Measurements from ENCODE around the gene CAMTA1. TPM values are rescaled to one million over a fixed set of nuclear protein-coding genes. Genes with fewer than 3 reads are reported as not detected.

CAMTA1 gene
- total and polyA plus RNA-seq, 8 donors, result 42.8 to 213 (median 118) TPM

DNA sequence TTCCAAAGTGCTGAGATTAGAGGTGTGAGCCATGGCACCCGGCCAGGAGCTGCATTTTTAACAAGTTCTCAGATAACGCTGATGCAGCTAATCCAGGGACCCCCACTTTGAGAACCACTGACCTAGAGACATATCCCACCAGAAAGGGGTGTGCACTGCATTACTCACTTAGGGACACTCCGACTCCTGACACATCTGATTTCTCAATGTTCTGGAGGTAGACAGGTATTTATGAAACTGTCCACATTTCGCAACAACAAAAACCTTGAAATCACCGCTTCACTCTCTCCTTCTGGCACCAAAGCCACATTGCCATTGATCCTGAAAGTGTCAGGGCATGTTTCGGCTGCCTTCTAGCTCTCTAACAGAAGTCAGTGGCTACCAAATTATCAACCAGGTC, 23.2 kb upstream of the CAMTA1 start:
- Histone ChIP-seq H3K36me3 (no peaks in the 10 kb centered on the region), H3K9me3 (no peaks in the 10 kb centered on the region), H3K4me3 (no peak overlapping the region), H3K27me3 (no peaks in the 10 kb centered on the region), H3K27ac (no peak overlapping the region), H3K4me1 (no peaks in the 10 kb centered on the region)
- 70 to 89% (median 75%) methylated on average over 6 of the region's 6 CpGs for WGBS, 5 donors
- intact Hi-C loops (cut with DNase I; ENCODE audit: low total_unique reads), result no loop called here
- DNase-seq, result no peak
- TF ChIP-seq POLR2A (IDR thresholded peaks at IDR 0.05) (no peak), POLR2AphosphoS5 (IDR thresholded peaks at IDR 0.05) (no peak), EP300 (IDR thresholded peaks at IDR 0.05) (no peak)
- TF ChIP-seq, protein P1, sequence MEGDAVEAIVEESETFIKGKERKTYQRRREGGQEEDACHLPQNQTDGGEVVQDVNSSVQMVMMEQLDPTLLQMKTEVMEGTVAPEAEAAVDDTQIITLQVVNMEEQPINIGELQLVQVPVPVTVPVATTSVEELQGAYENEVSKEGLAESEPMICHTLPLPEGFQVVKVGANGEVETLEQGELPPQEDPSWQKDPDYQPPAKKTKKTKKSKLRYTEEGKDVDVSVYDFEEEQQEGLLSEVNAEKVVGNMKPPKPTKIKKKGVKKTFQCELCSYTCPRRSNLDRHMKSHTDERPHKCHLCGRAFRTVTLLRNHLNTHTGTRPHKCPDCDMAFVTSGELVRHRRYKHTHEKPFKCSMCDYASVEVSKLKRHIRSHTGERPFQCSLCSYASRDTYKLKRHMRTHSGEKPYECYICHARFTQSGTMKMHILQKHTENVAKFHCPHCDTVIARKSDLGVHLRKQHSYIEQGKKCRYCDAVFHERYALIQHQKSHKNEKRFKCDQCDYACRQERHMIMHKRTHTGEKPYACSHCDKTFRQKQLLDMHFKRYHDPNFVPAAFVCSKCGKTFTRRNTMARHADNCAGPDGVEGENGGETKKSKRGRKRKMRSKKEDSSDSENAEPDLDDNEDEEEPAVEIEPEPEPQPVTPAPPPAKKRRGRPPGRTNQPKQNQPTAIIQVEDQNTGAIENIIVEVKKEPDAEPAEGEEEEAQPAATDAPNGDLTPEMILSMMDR (IDR thresholded peaks at IDR 0.05), result no peak

DNA sequence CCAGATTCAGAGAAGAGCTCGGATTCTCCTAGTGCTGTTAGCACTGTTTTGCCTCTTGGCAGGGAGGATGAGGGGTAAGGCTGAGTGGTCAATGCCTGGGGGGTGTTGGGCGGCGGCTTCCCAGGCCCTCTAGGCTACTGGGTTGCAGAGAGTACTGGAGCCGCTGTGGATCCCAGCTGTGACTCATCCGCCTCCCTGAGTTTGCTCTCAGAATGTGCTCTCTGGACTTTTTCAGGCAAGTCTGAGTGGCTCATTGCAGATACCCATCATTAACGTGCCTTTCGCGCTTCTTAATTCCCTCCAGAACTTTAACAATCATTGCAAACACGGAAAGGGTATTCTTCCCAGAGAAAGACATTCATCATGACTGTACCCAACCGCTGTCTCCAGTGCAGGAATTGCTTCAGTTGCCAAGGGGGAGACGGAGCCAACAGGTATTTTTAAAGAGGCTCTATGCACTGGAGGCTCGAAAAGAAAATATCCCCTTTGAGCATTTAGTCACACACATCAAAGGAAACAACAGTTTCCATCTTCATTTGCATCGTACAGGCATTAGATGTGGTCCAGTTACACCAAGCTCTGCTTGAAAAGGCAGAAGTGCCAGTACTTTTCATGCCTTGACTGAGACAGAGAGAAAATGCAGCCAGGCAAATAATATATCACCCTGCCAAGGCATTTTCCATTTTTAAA, 14.4 kb upstream of the CAMTA1 start:
- 39 to 60% (median 48%) methylated on average over 11 to 13 of the region's 13 CpGs for WGBS, 5 donors
- DNase-seq, result peak in 1 of 2 donors; percentile 13
- no peak for TF ChIP-seq POLR2A (IDR thresholded peaks at IDR 0.05)
- no peak for TF ChIP-seq EP300 (IDR thresholded peaks at IDR 0.05)
- TF ChIP-seq POLR2AphosphoS5 (IDR thresholded peaks at IDR 0.05), result no peak
- TF ChIP-seq, protein P1 (IDR thresholded peaks at IDR 0.05), result no peak
- Histone ChIP-seq H3K9me3 (no peaks in the 10 kb centered on the region), H3K4me3 (no peak overlapping the region), H3K27ac (no peak overlapping the region), H3K4me1 (peaks cover 0 to 16% (median 6%) of the 10 kb centered on the region in 4 donors), H3K27me3 (peaks cover 0 to 18% (median 3%) of the 10 kb centered on the region in 3 donors), H3K36me3 (no peaks in the 10 kb centered on the region)
- intact Hi-C loops (cut with DNase I; ENCODE audit: low total_unique reads), result no loop called here

DNA sequence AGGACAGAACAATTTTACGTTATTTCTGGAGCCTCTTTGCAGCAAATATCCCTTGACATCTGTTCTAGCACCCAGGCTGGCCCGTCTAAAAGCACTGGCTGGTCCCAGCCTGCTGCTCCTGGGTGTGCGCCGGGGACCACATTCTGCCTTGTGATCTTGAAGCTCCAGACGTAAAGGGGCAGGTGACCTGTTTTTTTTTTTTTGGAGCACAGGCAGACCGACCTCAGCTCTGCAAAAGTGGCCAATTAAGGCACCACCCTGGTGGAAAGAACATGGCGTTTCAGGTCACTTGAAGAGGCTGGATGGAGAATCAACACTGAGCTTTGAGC, 13.8 kb upstream of the CAMTA1 start:
- TF ChIP-seq POLR2A (IDR thresholded peaks at IDR 0.05) (no peak), EP300 (IDR thresholded peaks at IDR 0.05) (no peak), POLR2AphosphoS5 (IDR thresholded peaks at IDR 0.05) (no peak)
- TF ChIP-seq, protein P1 (IDR thresholded peaks at IDR 0.05), result no peak
- Histone ChIP-seq H3K27me3 (peaks cover 0 to 18% (median 3%) of the 10 kb centered on the region in 3 donors), H3K9me3 (no peaks in the 10 kb centered on the region), H3K4me1 (peaks cover 0 to 16% (median 6%) of the 10 kb centered on the region in 4 donors), H3K36me3 (no peaks in the 10 kb centered on the region), H3K4me3 (no peak overlapping the region), H3K27ac (no peak overlapping the region)
- intact Hi-C loops (cut with DNase I; ENCODE audit: low total_unique reads), result no loop called here
- no peak for DNase-seq
- 61 to 71% (median 66%) methylated on average over 7 of the region's 7 CpGs for WGBS, 5 donors

DNA sequence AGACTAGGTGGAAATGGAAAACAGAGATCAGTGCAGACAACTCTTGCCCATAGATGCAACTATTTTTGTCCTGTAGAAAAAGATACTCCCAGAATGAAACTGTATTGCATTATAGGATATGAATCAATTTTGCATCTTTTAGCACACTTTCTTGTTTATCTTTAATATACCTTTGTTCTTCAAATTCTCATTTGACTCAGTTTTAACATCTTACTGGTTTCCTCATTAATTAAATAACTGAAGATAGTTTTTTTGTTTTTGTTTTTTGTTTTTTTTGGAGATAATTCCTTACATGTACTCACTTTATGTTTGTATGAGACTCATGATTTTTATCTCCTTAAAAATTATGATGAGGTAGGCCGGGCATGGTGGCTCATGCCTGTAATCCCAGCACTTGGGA, 10.9 kb upstream of the CAMTA1 start:
- H3K4me3 ChIP-seq, result no peak overlapping the region
- TF ChIP-seq, protein P1 (IDR thresholded peaks at IDR 0.05), result no peak
- no peak for TF ChIP-seq EP300 (IDR thresholded peaks at IDR 0.05)
- TF ChIP-seq POLR2A (IDR thresholded peaks at IDR 0.05), result no peak
- TF ChIP-seq POLR2AphosphoS5 (IDR thresholded peaks at IDR 0.05), result no peak
- no peak for DNase-seq
- WGBS, 5 donors, result 62 to 85% (median 81%) methylated on average over 1 of the region's 1 CpG
- no peak overlapping the region for H3K27ac ChIP-seq
- no peaks in the 10 kb centered on the region for H3K36me3 ChIP-seq
- no peaks in the 10 kb centered on the region for H3K9me3 ChIP-seq
- intact Hi-C loops (cut with DNase I; ENCODE audit: low total_unique reads), result no loop called here
- H3K27me3 ChIP-seq, result peaks cover 0 to 11% (median 0%) of the 10 kb centered on the region in 3 donors
- H3K4me1 ChIP-seq, result peaks cover 0 to 16% (median 6%) of the 10 kb centered on the region in 4 donors

Measured in stomach (tissue), 9 donors.